Adrenal gland (tissue), 12 donors: ENCODE data around the gene CCDC3. TPM values are rescaled to one million over a fixed set of nuclear protein-coding genes. Genes with fewer than 3 reads are reported as not detected.

Source experiments
- DNase-seq, 7 donors: peaks; one replicate each; pipeline ENCODE4 v3.0.0-alpha.2; 2019 to 2020
- H3K27ac ChIP-seq, 5 donors: fragments of 200-600 bp; sonication (generic) in 4 of 5; 1 replicate in 3 of 5; 2 replicates in 2 of 5; pipeline versions ENCODE4 v1.5.1 to v1.8.0; 2016 to 2020; ENCODE audit warnings: mild to moderate bottlenecking in 1 of 5
- H3K27me3 ChIP-seq: fragments of 200-600 bp; 2 replicates; pipeline ENCODE4 v1.8.0; 2021
- H3K36me3 ChIP-seq, 2 donors: fragments of 200-600 bp; replicated peaks in 1 of 2; 1 replicate in 1 of 2; 2 replicates in 1 of 2; pipeline versions ENCODE4 v1.5.1 to v1.8.0; 2018 to 2022
- H3K4me1 ChIP-seq, 2 donors: fragments of 200-600 bp; replicated peaks in 1 of 2; 1 replicate in 1 of 2; 2 replicates in 1 of 2; pipeline versions ENCODE4 v1.5.1 to v1.8.0; 2018 to 2021
- H3K4me3 ChIP-seq, 4 donors: fragments of 200-600 bp; sonication (generic) in 3 of 4; one replicate each; pipeline ENCODE4 v1.5.1; 2016 to 2018
- H3K9me3 ChIP-seq, 3 donors: fragments of 200-600 bp; sonication (generic) in 1 of 3; replicated peaks in 1 of 3; 1 replicate in 2 of 3; 2 replicates in 1 of 3; pipeline versions ENCODE4 v1.5.1 to v1.8.0; 2016 to 2021
- CTCF ChIP-seq, 6 experiments: fragments of 450-650 bp in 4 of 6; fragments of 200-600 bp in 2 of 6; sonication (generic) in 1 of 6; IDR thresholded peaks; 1 replicate in 5 of 6; 2 replicates in 1 of 6; pipeline versions ENCODE4 v1.5.1 to v1.8.0; 2016 to 2021; ENCODE audit warnings: antibody characterized with exemption in 6 of 6, mild to moderate bottlenecking in 2 of 6, moderate library complexity in 1 of 6
- POLR2A ChIP-seq, 2 donors: fragments of 450-650 bp; IDR thresholded peaks; one replicate each; pipeline ENCODE4 v1.6.1; 2017; ENCODE audit warnings: antibody characterized with exemption in 2 of 2, mild to moderate bottlenecking in 2 of 2, moderate library complexity in 1 of 2
- WGBS, 4 donors: extraction: QIAGEN DNeasy Blood & Tissue Kit in 2 of 4; methylation state at CpG; one replicate each; pipeline versions ENCODE4 v1.1.5 to v1.1.7; 2013 to 2017; 5-methylcytosine and 5-hydroxymethylcytosine counted together
- intact Hi-C, 2 donors: fragments of 100-400 bp; cut with DNase I; formaldehyde crosslinking; loops; one replicate each; pipeline versions ENCODE4 v1.14.1 to v1.15.0; 2022 to 2023
- polyA plus RNA-seq, 3 donors: library from polyadenylated mRNA; stranded (reverse); fragments of 200-250 nt in 2 of 3; fragments of 350-450 nt in 1 of 3; fragmentation: Illumina TruSeq in 1 of 3; extraction: RNeasy Lipid Tissue Mini Kit (QIAGEN cat#74804) in 1 of 3; gene quantifications; one replicate each; pipeline ENCODE4 v1.2.3, GENCODE V29; 2013 to 2014
- total RNA-seq, 9 donors: library from RNA; depleted of rRNA in 4 of 9; stranded (reverse); fragments of >200 nt in 4 of 9; fragments of 120-200 nt in 1 of 9; fragmentation: NEBNext Ultra II Directional in 1 of 9; extraction: Animal tissue kit (Norgen Biotek cat#: 25700) in 1 of 9; gene quantifications; one replicate each; pipeline versions ENCODE4 v1.1.0 to v1.2.4, GENCODE V29; 2013 to 2023
- donor health status: healthy with polysubstance abuse.
- donor health status: Bipolar disorder and iron deficiency.
- donor health status: DM: yes; HTN: yes; CAD: no.
- donor health status: DM: no; HTN: no; CAD: no.
- donor health status: DM: no; HTN: no; CAD: no.
- donor health status: DM: yes; HTN: yes; CAD: no.

CCDC3 gene
- total and polyA plus RNA-seq, 12 donors = 1.6 to 9.9 (median 5.8) TPM

GRCh38 chr10:12971001-12971788 lies 30.3 kb downstream of the CCDC3 start:
- Histone ChIP-seq H3K4me3 (no peak overlapping the region), H3K27ac (no peak overlapping the region), H3K4me1 (no peaks in the 10 kb centered on the region), H3K9me3 (peaks cover 0 to 9% (median 5%) of the 10 kb centered on the region in 3 donors), H3K36me3 (no peaks in the 10 kb centered on the region), H3K27me3 (no peaks in the 10 kb centered on the region)
- no peak for TF ChIP-seq CTCF (IDR thresholded peaks at IDR 0.05)
- no peak for DNase-seq
- WGBS, 4 donors = 76 to 80% (median 78%) methylated on average over 13 to 14 of the region's 14 CpGs
- intact Hi-C loops = no loop called here

GRCh38 chr10:12969951-12970350 lies 31.6 kb downstream of the CCDC3 start:
- TF ChIP-seq POLR2A (IDR thresholded peaks at IDR 0.05) (no peak), CTCF (IDR thresholded peaks at IDR 0.05) (no peak)
- DNase-seq = no peak
- Histone ChIP-seq H3K36me3 (no peaks in the 10 kb centered on the region), H3K9me3 (peaks cover 0 to 9% (median 5%) of the 10 kb centered on the region in 3 donors), H3K4me1 (no peaks in the 10 kb centered on the region), H3K4me3 (no peak overlapping the region), H3K27me3 (no peaks in the 10 kb centered on the region), H3K27ac (no peak overlapping the region)
- intact Hi-C loops = no loop called here
- WGBS, 4 donors = 77 to 91% (median 84%) methylated on average over 5 of the region's 5 CpGs

GRCh38 chr10:12966067-12966466 lies 35.4 kb downstream of the CCDC3 start:
- peaks cover 0 to 9% (median 5%) of the 10 kb centered on the region in 3 donors for H3K9me3 ChIP-seq
- no peaks in the 10 kb centered on the region for H3K27me3 ChIP-seq
- WGBS, 4 donors = 75 to 92% (median 89%) methylated on average over 5 of the region's 5 CpGs
- H3K4me1 ChIP-seq = no peaks in the 10 kb centered on the region
- DNase-seq = no peak
- no peaks in the 10 kb centered on the region for H3K36me3 ChIP-seq
- intact Hi-C loops = no loop called here
- no peak for TF ChIP-seq CTCF (IDR thresholded peaks at IDR 0.05)
- TF ChIP-seq POLR2A (IDR thresholded peaks at IDR 0.05) = no peak
- H3K27ac ChIP-seq = no peak overlapping the region
- H3K4me3 ChIP-seq = no peak overlapping the region

- H3K4me1 ChIP-seq = peaks cover 0 to 3% of the 10 kb centered on the region in 2 donors
- H3K9me3 ChIP-seq = peaks cover 0 to 9% (median 5%) of the 10 kb centered on the region in 3 donors
- no peaks in the 10 kb centered on the region for H3K36me3 ChIP-seq
- no peak overlapping the region for H3K27ac ChIP-seq
- DNase-seq = no peak
- no peaks in the 10 kb centered on the region for H3K27me3 ChIP-seq
- TF ChIP-seq CTCF (IDR thresholded peaks at IDR 0.05) = no peak
- 27 to 35% (median 29%) methylated on average over 4 of the region's 4 CpGs for WGBS, 4 donors
- intact Hi-C loops = no loop called here
- no peak overlapping the region for H3K4me3 ChIP-seq
Observed at GRCh38 chr10:12965571-12965970, 35.9 kb downstream of the CCDC3 start.
